K562 (cell line): ENCODE results near the gene AKR1D1.

Experiments
- EP300 ChIP-seq: IDR thresholded peaks from 2 replicates; pipeline ENCODE4 v1.6.1; 2012; ENCODE audit warnings: low read length, improper control_type of control experiment
- MXI1 ChIP-seq: IDR thresholded peaks from 2 replicates; pipeline ENCODE4 v1.6.1; 2011; ENCODE audit warnings: low read depth, mild to moderate bottlenecking, improper control_type of control experiment, low read length
- POLR2A ChIP-seq: fragments of 450-650 bp; conservative IDR thresholded peaks from 2 replicates; pipeline ENCODE4 v1.6.1; 2016

GRCh38 chr7:138122162-138122561, 45.9 kb downstream of the AKR1D1 start:
- no peak for TF ChIP-seq MXI1
- TF ChIP-seq EP300: no peak
- TF ChIP-seq POLR2A: no peak
